Measurements from ENCODE around the gene HSDL2. TPM values are rescaled to one million over a fixed set of nuclear protein-coding genes. Genes with fewer than 3 reads are reported as not detected.

The HSDL2 gene
- total RNA-seq, 2 experiments from 2014 or later: 24.8 to 26.3 TPM

GRCh38 chr9:112430006-112430522, 50.2 kb downstream of the HSDL2 start:
- no peak overlapping the region for H3K27ac Mint-ChIP-seq
- no peak overlapping the region for H3K4me3 Mint-ChIP-seq
- no peaks in the 10 kb centered on the region for H3K4me1 Mint-ChIP-seq (ENCODE audit: low read depth)
- H3K9me3 Mint-ChIP-seq: no peaks in the 10 kb centered on the region
- intact Hi-C loops (cut with micrococcal nuclease): no loop called here
- ChIA-PET CTCF (no interaction called here), POLR2A (no interaction called here)
- peaks cover 3% of the 10 kb centered on the region for H3K36me3 Mint-ChIP-seq
- H3K27me3 Mint-ChIP-seq: no peaks in the 10 kb centered on the region
- DNase-seq: no peak

- Mint-ChIP-seq H3K27ac (no peak overlapping the region), H3K4me1 (ENCODE audit: low read depth) (no peaks in the 10 kb centered on the region), H3K36me3 (peaks cover 3% of the 10 kb centered on the region), H3K9me3 (no peaks in the 10 kb centered on the region), H3K27me3 (no peaks in the 10 kb centered on the region), H3K4me3 (no peak overlapping the region)
- ChIA-PET POLR2A (interaction anchor here (0.6 kb wide), 1 partner anchor 19 kb away, joined by 4 read pairs; no protein-coding TSS in a partner anchor), CTCF (no interaction called here)
- intact Hi-C loops (cut with micrococcal nuclease): no loop called here
- no peak for DNase-seq
These were observed 53.8 kb downstream of the HSDL2 start for GRCh38 chr9:112433499-112434392.

- no peak overlapping the region for H3K4me3 Mint-ChIP-seq
- H3K4me1 Mint-ChIP-seq (ENCODE audit: low read depth): no peaks in the 10 kb centered on the region
- POLR2A ChIA-PET: interaction anchor here (0.6 kb wide), 1 partner anchor 20 kb away, joined by 4 read pairs; no protein-coding TSS in a partner anchor
- H3K27ac Mint-ChIP-seq: no peak overlapping the region
- peaks cover 3% of the 10 kb centered on the region for H3K36me3 Mint-ChIP-seq
- intact Hi-C loops (cut with micrococcal nuclease): no loop called here
- DNase-seq: no peak
- CTCF ChIA-PET: no interaction called here
- H3K27me3 Mint-ChIP-seq: no peaks in the 10 kb centered on the region
- H3K9me3 Mint-ChIP-seq: no peaks in the 10 kb centered on the region
These were observed 54.6 kb downstream of the HSDL2 start for GRCh38 chr9:112434487-112434886.

- Mint-ChIP-seq H3K27me3 (no peaks in the 10 kb centered on the region), H3K36me3 (no peaks in the 10 kb centered on the region), H3K9me3 (no peaks in the 10 kb centered on the region), H3K4me1 (ENCODE audit: low read depth) (no peaks in the 10 kb centered on the region), H3K27ac (no peak overlapping the region), H3K4me3 (no peak overlapping the region)
- ChIA-PET POLR2A (no interaction called here), CTCF (interaction anchor here (1.2 kb wide), 1 partner anchor 356 kb away, joined by 3 read pairs; no protein-coding TSS in a partner anchor)
- DNase-seq: no peak
- intact Hi-C loops (cut with micrococcal nuclease): no loop called here
These were observed 57.5 kb downstream of the HSDL2 start for GRCh38 chr9:112437406-112437805.

GRCh38 chr9:112439171-112439570, 59.3 kb downstream of the HSDL2 start:
- Mint-ChIP-seq H3K9me3 (no peaks in the 10 kb centered on the region), H3K27me3 (no peaks in the 10 kb centered on the region), H3K4me3 (no peak overlapping the region), H3K4me1 (ENCODE audit: low read depth) (no peaks in the 10 kb centered on the region), H3K36me3 (no peaks in the 10 kb centered on the region), H3K27ac (no peak overlapping the region)
- CTCF ChIA-PET: interaction anchor here (1.2 kb wide), 1 partner anchor 354 kb away, joined by 4 read pairs; no protein-coding TSS in a partner anchor
- no peak for DNase-seq
- intact Hi-C loops (cut with micrococcal nuclease): no loop called here
- POLR2A ChIA-PET: no interaction called here

- H3K4me1 Mint-ChIP-seq (ENCODE audit: low read depth): no peaks in the 10 kb centered on the region
- no peaks in the 10 kb centered on the region for H3K27me3 Mint-ChIP-seq
- H3K36me3 Mint-ChIP-seq: no peaks in the 10 kb centered on the region
- no peak for DNase-seq
- intact Hi-C loops (cut with micrococcal nuclease): no loop called here
- no peak overlapping the region for H3K27ac Mint-ChIP-seq
- H3K9me3 Mint-ChIP-seq: no peaks in the 10 kb centered on the region
- ChIA-PET CTCF (interaction anchor here (1.2 kb wide), 1 partner anchor 353 kb away, joined by 4 read pairs; no protein-coding TSS in a partner anchor), POLR2A (no interaction called here)
- no peak overlapping the region for H3K4me3 Mint-ChIP-seq
These were observed 59.9 kb downstream of the HSDL2 start for GRCh38 chr9:112439825-112440224.

GRCh38 chr9:112443200-112443599, 63.3 kb downstream of the HSDL2 start:
- H3K27me3 Mint-ChIP-seq: no peaks in the 10 kb centered on the region
- POLR2A ChIA-PET: no interaction called here

GRCh38 chr9:112443636-112444035, 63.7 kb downstream of the HSDL2 start:
- DNase-seq: no peak
- Mint-ChIP-seq H3K4me3 (no peak overlapping the region), H3K27ac (no peak overlapping the region), H3K4me1 (ENCODE audit: low read depth) (no peaks in the 10 kb centered on the region), H3K27me3 (no peaks in the 10 kb centered on the region), H3K36me3 (no peaks in the 10 kb centered on the region), H3K9me3 (no peaks in the 10 kb centered on the region)
- POLR2A ChIA-PET: no interaction called here
- CTCF ChIA-PET: interaction anchor here (0.7 to 2.5 kb wide), 6 partner anchors 12 to 459 kb away, joined by 3 to 13 read pairs (median 4); no protein-coding TSS in a partner anchor
- intact Hi-C loops (cut with micrococcal nuclease): loop anchor here (1.0 to 2.0 kb wide), 2 partner anchors 273 to 350 kb away; no protein-coding TSS in a partner anchor

More at GRCh38 chr9:112443200-112443599, 63.3 kb downstream of the HSDL2 start:
- Mint-ChIP-seq H3K27ac (no peak overlapping the region), H3K4me1 (ENCODE audit: low read depth) (no peaks in the 10 kb centered on the region), H3K9me3 (no peaks in the 10 kb centered on the region), H3K4me3 (no peak overlapping the region), H3K36me3 (no peaks in the 10 kb centered on the region)
- intact Hi-C loops (cut with micrococcal nuclease): loop anchor here (1.0 to 2.0 kb wide), 2 partner anchors 274 to 350 kb away; no protein-coding TSS in a partner anchor
- CTCF ChIA-PET: interaction anchor here (0.7 to 2.5 kb wide), 6 partner anchors 12 to 460 kb away, joined by 3 to 13 read pairs (median 4); no protein-coding TSS in a partner anchor
- DNase-seq: peak; percentile 18

GRCh38 chr9:112445196-112445595, 65.3 kb downstream of the HSDL2 start:
- DNase-seq: no peak
- no peaks in the 10 kb centered on the region for H3K4me1 Mint-ChIP-seq (ENCODE audit: low read depth)
- POLR2A ChIA-PET: no interaction called here
- no peaks in the 10 kb centered on the region for H3K36me3 Mint-ChIP-seq
- H3K9me3 Mint-ChIP-seq: no peaks in the 10 kb centered on the region
- H3K27ac Mint-ChIP-seq: no peak overlapping the region
- CTCF ChIA-PET: interaction anchor here (1.4 kb wide), 1 partner anchor 273 kb away, joined by 5 read pairs; the partner anchor contains the start of gene INIP
- no peaks in the 10 kb centered on the region for H3K27me3 Mint-ChIP-seq
- intact Hi-C loops (cut with micrococcal nuclease): no loop called here
- H3K4me3 Mint-ChIP-seq: no peak overlapping the region

GRCh38 chr9:112446080-112446479, 66.2 kb downstream of the HSDL2 start:
- DNase-seq: no peak
- H3K27ac Mint-ChIP-seq: no peak overlapping the region
- H3K36me3 Mint-ChIP-seq: no peaks in the 10 kb centered on the region
- POLR2A ChIA-PET: no interaction called here
- H3K9me3 Mint-ChIP-seq: no peaks in the 10 kb centered on the region
- H3K4me3 Mint-ChIP-seq: no peak overlapping the region
- no peaks in the 10 kb centered on the region for H3K27me3 Mint-ChIP-seq
- CTCF ChIA-PET: interaction anchor here (0.5 to 1.4 kb wide), 2 partner anchors 31 to 272 kb away, joined by 4 to 5 read pairs; partner anchors contain the start of gene INIP
- intact Hi-C loops (cut with micrococcal nuclease): no loop called here
- H3K4me1 Mint-ChIP-seq (ENCODE audit: low read depth): no peaks in the 10 kb centered on the region

GRCh38 chr9:112446526-112446925, 66.6 kb downstream of the HSDL2 start:
- H3K36me3 Mint-ChIP-seq: no peaks in the 10 kb centered on the region
- H3K27me3 Mint-ChIP-seq: no peaks in the 10 kb centered on the region
- ChIA-PET POLR2A (no interaction called here), CTCF (interaction anchor here (0.5 kb wide), 1 partner anchor 31 kb away, joined by 4 read pairs; no protein-coding TSS in a partner anchor)
- no peaks in the 10 kb centered on the region for H3K4me1 Mint-ChIP-seq (ENCODE audit: low read depth)
- no peak overlapping the region for H3K4me3 Mint-ChIP-seq
- intact Hi-C loops (cut with micrococcal nuclease): no loop called here
- H3K27ac Mint-ChIP-seq: no peak overlapping the region
- DNase-seq: no peak
- no peaks in the 10 kb centered on the region for H3K9me3 Mint-ChIP-seq

GRCh38 chr9:112447283-112447761, 67.4 kb downstream of the HSDL2 start:
- H3K27me3 Mint-ChIP-seq: no peaks in the 10 kb centered on the region
- intact Hi-C loops (cut with micrococcal nuclease): no loop called here
- H3K36me3 Mint-ChIP-seq: no peaks in the 10 kb centered on the region
- no peaks in the 10 kb centered on the region for H3K4me1 Mint-ChIP-seq (ENCODE audit: low read depth)
- CTCF ChIA-PET: no interaction called here
- POLR2A ChIA-PET: no interaction called here
- no peak overlapping the region for H3K4me3 Mint-ChIP-seq
- DNase-seq: no peak
- H3K27ac Mint-ChIP-seq: no peak overlapping the region
- no peaks in the 10 kb centered on the region for H3K9me3 Mint-ChIP-seq

Measured in activated CD4-positive, alpha-beta memory T cell treated with anti-CD3 and anti-CD28 coated beads for 36 hours (primary cell).